ENCODE data around the gene METRN.

The METRN gene

GRCh38 chr16:735982-736453 is 21.1 kb downstream of the METRN start:
- H4K20me1 ChIP-seq (ENCODE audit: insufficient read depth, low read length, poor library complexity, severe bottlenecking), result no peaks in the 10 kb centered on the region
- no peak overlapping the region for H2AFZ ChIP-seq (ENCODE audit: low read length)
- TF ChIP-seq EZH2phosphoT487 (IDR thresholded peaks at IDR 0.05; ENCODE audit: borderline replicate concordance), result no peak
- no peak for TF ChIP-seq CTCF (conservative IDR thresholded peaks at IDR 0.05; ENCODE audit: low read length)
- H3K36me3 ChIP-seq (ENCODE audit: insufficient read depth, low read length), result no peaks in the 10 kb centered on the region
- H3K27me3 ChIP-seq (ENCODE audit: insufficient read depth, low read length, poor library complexity, severe bottlenecking), result no peaks in the 10 kb centered on the region
- H3K4me3 ChIP-seq (ENCODE audit: low read length, poor library complexity, severe bottlenecking), result no peak overlapping the region
- peaks cover 7% of the 10 kb centered on the region; the same call in 1 of the 2 replicates for H3K79me2 ChIP-seq (ENCODE audit: insufficient read depth, low read length)
- no peaks in the 10 kb centered on the region for H3K4me1 ChIP-seq (ENCODE audit: insufficient read depth, low read length, poor library complexity, severe bottlenecking)
- no peak overlapping the region for H3K9ac ChIP-seq (ENCODE audit: low read depth, low read length, poor library complexity, severe bottlenecking)
- H3K9me3 ChIP-seq (ENCODE audit: insufficient read depth, low read depth, low read length), result no peaks in the 10 kb centered on the region
- no peak overlapping the region for H3K4me2 ChIP-seq (ENCODE audit: low read depth, low read length, poor library complexity, severe bottlenecking)
- H3F3A ChIP-seq (ENCODE audit: low read depth), result no peaks in the 10 kb centered on the region
- H3K9me2 ChIP-seq (replicated peaks; ENCODE audit: low read depth, low read length), result no peaks in the 10 kb centered on the region

- Histone ChIP-seq H3K9me3 (ENCODE audit: insufficient read depth, low read depth, low read length) (no peaks in the 10 kb centered on the region), H3F3A (ENCODE audit: low read depth) (no peaks in the 10 kb centered on the region), H3K4me3 (ENCODE audit: low read length, poor library complexity, severe bottlenecking) (no peak overlapping the region), H3K36me3 (ENCODE audit: insufficient read depth, low read length) (no peaks in the 10 kb centered on the region), H3K4me1 (ENCODE audit: insufficient read depth, low read length, poor library complexity, severe bottlenecking) (no peaks in the 10 kb centered on the region), H3K79me2 (ENCODE audit: insufficient read depth, low read length) (peaks cover 7% of the 10 kb centered on the region; the same call in 1 of the 2 replicates), H2AFZ (ENCODE audit: low read length) (no peak overlapping the region), H3K9me2 (replicated peaks; ENCODE audit: low read depth, low read length) (no peaks in the 10 kb centered on the region), H3K27me3 (ENCODE audit: insufficient read depth, low read length, poor library complexity, severe bottlenecking) (no peaks in the 10 kb centered on the region), H4K20me1 (ENCODE audit: insufficient read depth, low read length, poor library complexity, severe bottlenecking) (no peaks in the 10 kb centered on the region), H3K4me2 (ENCODE audit: low read depth, low read length, poor library complexity, severe bottlenecking) (no peak overlapping the region), H3K9ac (ENCODE audit: low read depth, low read length, poor library complexity, severe bottlenecking) (no peak overlapping the region)
- no peak for TF ChIP-seq CTCF (conservative IDR thresholded peaks at IDR 0.05; ENCODE audit: low read length)
These were observed 22.1 kb downstream of the METRN start for GRCh38 chr16:736936-737481.

- H3K9me3 ChIP-seq (ENCODE audit: insufficient read depth, low read depth, low read length), result no peaks in the 10 kb centered on the region
- H4K20me1 ChIP-seq (ENCODE audit: insufficient read depth, low read length, poor library complexity, severe bottlenecking), result no peaks in the 10 kb centered on the region
- TF ChIP-seq EZH2phosphoT487 (IDR thresholded peaks at IDR 0.05; ENCODE audit: borderline replicate concordance) (no peak), CTCF (conservative IDR thresholded peaks at IDR 0.05; ENCODE audit: low read length) (no peak)
- peaks cover 7% of the 10 kb centered on the region; the same call in 1 of the 2 replicates for H3K79me2 ChIP-seq (ENCODE audit: insufficient read depth, low read length)
- peak overlapping the region; percentile 82 for H3K4me3 ChIP-seq (ENCODE audit: low read length, poor library complexity, severe bottlenecking)
- H3K4me2 ChIP-seq (ENCODE audit: low read depth, low read length, poor library complexity, severe bottlenecking), result peak overlapping the region; percentile 73
- H3K27me3 ChIP-seq (ENCODE audit: insufficient read depth, low read length, poor library complexity, severe bottlenecking), result no peaks in the 10 kb centered on the region
- H3K4me1 ChIP-seq (ENCODE audit: insufficient read depth, low read length, poor library complexity, severe bottlenecking), result no peaks in the 10 kb centered on the region
- H3K9me2 ChIP-seq (replicated peaks; ENCODE audit: low read depth, low read length), result no peaks in the 10 kb centered on the region
- H3K36me3 ChIP-seq (ENCODE audit: insufficient read depth, low read length), result no peaks in the 10 kb centered on the region
- peak overlapping the region; percentile 82 for H3K9ac ChIP-seq (ENCODE audit: low read depth, low read length, poor library complexity, severe bottlenecking)
- H2AFZ ChIP-seq (ENCODE audit: low read length), result peak overlapping the region; percentile 83; the same call in 1 of the 2 replicates
- no peaks in the 10 kb centered on the region for H3F3A ChIP-seq (ENCODE audit: low read depth)
These were observed 24.9 kb downstream of the METRN start for GRCh38 chr16:739560-740458.

Measured in Loucy (cell line).